ENCODE measurements around the gene ESRRG. TPM values are rescaled to one million over a fixed set of nuclear protein-coding genes. Genes with fewer than 3 reads are reported as not detected.

ESRRG gene
- total RNA-seq, 2 donors from 2014 or later, result 5.1 to 6.7 TPM

DNA sequence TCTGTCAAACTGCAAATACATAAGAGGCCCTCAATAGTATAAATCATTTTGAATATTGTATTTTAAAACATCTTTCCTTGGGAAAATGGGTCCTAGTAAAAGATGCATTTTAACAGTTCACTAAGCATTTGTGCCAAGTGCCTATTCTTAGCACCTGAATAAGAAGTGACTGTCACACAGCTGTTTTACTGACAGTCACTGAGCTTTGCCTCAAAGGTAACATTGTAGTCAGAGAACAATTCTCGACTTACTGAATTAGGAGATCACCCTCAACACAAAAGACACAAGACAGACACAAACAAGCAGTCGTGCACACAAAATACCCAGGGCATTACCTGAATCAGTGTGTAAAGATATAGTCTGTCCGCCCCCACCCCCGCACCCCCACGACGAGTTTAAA is 408 bp downstream of the ESRRG start:
- H3K4me1 ChIP-seq (ENCODE audit: control insufficient read depth, insufficient read depth, low read length), result peaks cover 3% of the 10 kb centered on the region
- H3K9ac ChIP-seq (ENCODE audit: extremely low read depth, low read length, poor library complexity, severe bottlenecking), result peak overlapping the region; percentile 47
- H3K36me3 Mint-ChIP-seq (ENCODE audit: low read depth), result no peaks in the 10 kb centered on the region
- no peaks in the 10 kb centered on the region for H3K9me3 Mint-ChIP-seq
- H3K4me1 Mint-ChIP-seq, result peaks cover 17% of the 10 kb centered on the region
- peak overlapping the region; percentile 75 for H3K4me3 Mint-ChIP-seq
- TF ChIP-seq CTCF (conservative IDR thresholded peaks at IDR 0.05), result no peak
- no peaks in the 10 kb centered on the region for H3K36me3 ChIP-seq (ENCODE audit: control insufficient read depth, insufficient read depth, low read length)
- no peaks in the 10 kb centered on the region for H3K9me3 ChIP-seq (ENCODE audit: control insufficient read depth, low read length)
- no peak overlapping the region for H3K27ac ChIP-seq (ENCODE audit: low read depth, low read length)
- WGBS, 2 experiments (ENCODE audit: insufficient coverage in 1 of 2, insufficient read length in 1 of 2), result 6% methylated on average over 6 of the region's 6 CpGs; no CpG with 5 or more reads in 1 of the 2 experiments
- peak overlapping the region; percentile 89 for H3K4me3 ChIP-seq (ENCODE audit: low read length)
- peaks cover 8% of the 10 kb centered on the region for H3K27me3 Mint-ChIP-seq (ENCODE audit: insufficient read depth)
- H3K27me3 ChIP-seq (ENCODE audit: control insufficient read depth, insufficient read depth, low read length, poor library complexity, severe bottlenecking), result no peaks in the 10 kb centered on the region
- DNase-seq, result no peak
- H3K27ac Mint-ChIP-seq, result peak overlapping the region; percentile 89

DNA sequence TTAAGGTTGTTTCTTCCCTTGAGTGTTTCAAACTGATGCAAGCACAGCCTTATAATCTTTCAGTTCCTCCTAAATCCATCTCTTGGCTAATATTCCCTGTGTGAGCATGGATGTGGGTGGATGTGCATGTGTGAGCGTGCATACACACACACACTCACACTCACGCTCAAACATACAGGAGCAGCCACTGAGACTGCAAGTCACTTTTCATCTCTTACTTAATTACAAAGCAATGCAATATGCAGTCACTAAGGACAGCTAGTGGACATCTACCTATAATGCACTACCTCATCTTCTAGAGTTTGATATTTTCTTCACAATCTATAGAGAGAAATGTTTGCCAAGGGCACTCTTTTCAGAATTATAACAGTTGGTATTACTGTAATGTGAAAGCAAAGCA is 1.4 kb downstream of the ESRRG start:
- no peaks in the 10 kb centered on the region for H3K36me3 Mint-ChIP-seq (ENCODE audit: low read depth)
- H3K4me3 ChIP-seq (ENCODE audit: low read length), result no peak overlapping the region
- no peak overlapping the region for H3K27ac Mint-ChIP-seq
- H3K36me3 ChIP-seq (ENCODE audit: control insufficient read depth, insufficient read depth, low read length), result no peaks in the 10 kb centered on the region
- peaks cover 3% of the 10 kb centered on the region for H3K27me3 Mint-ChIP-seq (ENCODE audit: insufficient read depth)
- peaks cover 17% of the 10 kb centered on the region for H3K4me1 Mint-ChIP-seq
- H3K4me3 Mint-ChIP-seq, result no peak overlapping the region
- no peak overlapping the region for H3K9ac ChIP-seq (ENCODE audit: extremely low read depth, low read length, poor library complexity, severe bottlenecking)
- H3K9me3 ChIP-seq (ENCODE audit: control insufficient read depth, low read length), result no peaks in the 10 kb centered on the region
- TF ChIP-seq CTCF (conservative IDR thresholded peaks at IDR 0.05), result no peak
- WGBS, 2 experiments (ENCODE audit: insufficient coverage in 1 of 2, insufficient read length in 1 of 2), result 93% methylated on average over 2 of the region's 2 CpGs; no CpG with 5 or more reads in 1 of the 2 experiments
- H3K27me3 ChIP-seq (ENCODE audit: control insufficient read depth, insufficient read depth, low read length, poor library complexity, severe bottlenecking), result no peaks in the 10 kb centered on the region
- H3K9me3 Mint-ChIP-seq, result no peaks in the 10 kb centered on the region
- H3K27ac ChIP-seq (ENCODE audit: low read depth, low read length), result no peak overlapping the region
- H3K4me1 ChIP-seq (ENCODE audit: control insufficient read depth, insufficient read depth, low read length), result peaks cover 3% of the 10 kb centered on the region
- no peak for DNase-seq

GRCh38 chr1:216721062-216721461 is 2.2 kb downstream of the ESRRG start:
- Mint-ChIP-seq H3K27me3 (ENCODE audit: insufficient read depth) (peaks cover 3% of the 10 kb centered on the region), H3K27ac (no peak overlapping the region), H3K4me1 (peaks cover 17% of the 10 kb centered on the region), H3K36me3 (ENCODE audit: low read depth) (no peaks in the 10 kb centered on the region), H3K9me3 (no peaks in the 10 kb centered on the region), H3K4me3 (no peak overlapping the region)
- Histone ChIP-seq H3K27ac (ENCODE audit: low read depth, low read length) (no peak overlapping the region), H3K36me3 (ENCODE audit: control insufficient read depth, insufficient read depth, low read length) (no peaks in the 10 kb centered on the region), H3K9me3 (ENCODE audit: control insufficient read depth, low read length) (no peaks in the 10 kb centered on the region), H3K9ac (ENCODE audit: extremely low read depth, low read length, poor library complexity, severe bottlenecking) (no peak overlapping the region), H3K4me1 (ENCODE audit: control insufficient read depth, insufficient read depth, low read length) (peaks cover 3% of the 10 kb centered on the region), H3K4me3 (ENCODE audit: low read length) (no peak overlapping the region), H3K27me3 (ENCODE audit: control insufficient read depth, insufficient read depth, low read length, poor library complexity, severe bottlenecking) (no peaks in the 10 kb centered on the region)
- TF ChIP-seq CTCF (conservative IDR thresholded peaks at IDR 0.05), result no peak
- DNase-seq, result no peak
- 95 to 100% methylated on average over 1 to 5 of the region's 5 CpGs for WGBS, 2 experiments (ENCODE audit: insufficient coverage in 1 of 2, insufficient read length in 1 of 2)

Data from endodermal cell (in vitro differentiated cells).